GM08714 (cell line): ENCODE measurements around the gene HIP1.
"Not testable (repeated sequence)": the region's sequence is repeated elsewhere in the genome, so short reads cannot be mapped to it uniquely, and the experiment has no call there.

ENCODE experiments used
- H3K4me3 ChIP-seq: fragments of 200-500 bp; sonication (Bioruptor generic); 2 replicates; pipeline ENCODE4 v1.5.1; 2014; ENCODE audit warnings: mild to moderate bottlenecking, low read length, inconsistent platforms
- ZNF274 ChIP-seq: IDR thresholded peaks from 2 replicates; pipeline ENCODE4 v1.6.1; 2012; ENCODE audit warnings: mild to moderate bottlenecking, low read depth, low read length

Gene HIP1

DNA sequence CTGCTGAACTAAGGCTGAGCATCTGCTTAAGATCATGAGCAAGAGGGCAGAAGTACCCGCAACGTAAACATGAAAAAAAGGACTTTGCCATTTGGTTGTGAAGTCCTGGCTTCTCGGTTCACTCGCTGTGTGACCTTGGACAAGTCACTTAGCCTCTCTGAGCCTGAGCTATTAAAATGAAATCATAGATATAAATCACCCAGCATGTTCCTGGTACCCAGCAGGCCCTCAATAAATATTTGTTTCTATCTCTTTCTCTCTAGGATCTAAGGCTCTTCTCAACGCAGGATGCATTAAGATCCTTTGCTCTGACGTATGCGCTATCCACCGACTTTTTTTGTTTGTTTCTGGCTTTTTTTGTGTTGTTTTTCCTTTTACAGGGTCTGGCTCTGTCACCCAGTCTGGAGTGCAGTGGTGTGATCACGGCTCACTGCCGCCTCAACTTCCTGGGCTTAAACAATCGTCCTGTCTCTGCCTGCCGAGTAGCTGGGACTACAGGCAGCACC, 6.7 kb downstream of the HIP1 start:
- no peak overlapping the region for H3K4me3 ChIP-seq
- no peak for TF ChIP-seq ZNF274

DNA sequence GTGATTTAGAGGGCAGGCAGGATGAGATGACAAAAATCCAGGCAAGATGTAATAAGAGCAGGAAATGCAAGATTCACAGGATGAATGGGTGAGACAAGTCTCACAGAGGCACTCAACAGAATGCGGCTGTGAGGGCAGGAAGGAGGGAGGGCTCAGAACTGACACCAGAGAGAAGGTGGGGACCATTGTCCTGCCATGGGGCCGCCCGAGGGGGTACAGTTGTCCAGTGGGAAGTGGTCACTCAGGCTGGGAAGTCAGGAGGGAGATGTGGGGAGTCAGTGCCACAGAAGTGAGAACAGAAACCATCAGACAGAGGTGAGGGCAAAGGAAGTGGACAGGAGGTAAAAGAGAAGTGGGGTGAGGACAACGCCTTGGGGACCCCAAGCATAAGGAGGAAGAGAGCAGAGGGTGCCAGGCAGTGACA, 8.9 kb downstream of the HIP1 start:
- no peak for TF ChIP-seq ZNF274
- H3K4me3 ChIP-seq, result no peak overlapping the region

DNA sequence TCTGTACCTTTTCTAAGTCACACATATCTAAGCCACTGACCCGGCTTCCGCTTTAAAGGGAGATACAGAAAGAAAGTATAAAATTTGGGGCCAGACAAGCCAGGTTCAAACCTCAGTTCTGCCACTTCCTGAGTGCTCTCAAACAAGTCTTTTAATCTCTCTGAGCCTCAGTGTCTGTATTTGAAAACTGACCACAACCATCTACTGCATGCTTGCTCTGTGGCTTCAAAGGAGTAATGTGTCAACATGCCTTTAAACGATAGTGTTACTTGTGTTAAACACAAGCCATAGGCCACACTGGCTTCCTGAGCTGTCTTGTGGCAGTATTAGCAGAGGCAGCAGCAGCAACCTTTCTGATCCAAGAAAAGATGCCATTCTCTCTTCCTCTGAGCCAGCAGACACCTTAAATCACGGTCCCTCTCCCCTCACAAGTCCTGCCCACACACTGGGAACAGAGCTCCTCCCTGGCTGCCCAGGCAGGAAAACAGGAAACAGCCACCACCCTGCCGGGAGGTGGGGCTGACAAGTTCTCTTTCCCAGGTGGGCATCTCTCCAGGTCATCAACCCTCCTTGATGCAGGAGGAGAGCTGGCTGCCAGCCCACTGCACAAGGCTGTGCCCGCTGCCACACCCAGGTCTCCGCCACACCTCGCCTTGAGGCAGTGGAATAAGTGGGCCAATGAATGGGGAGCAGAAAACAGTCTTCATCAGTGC, 10.7 kb downstream of the HIP1 start:
- H3K4me3 ChIP-seq, result no peak overlapping the region

DNA sequence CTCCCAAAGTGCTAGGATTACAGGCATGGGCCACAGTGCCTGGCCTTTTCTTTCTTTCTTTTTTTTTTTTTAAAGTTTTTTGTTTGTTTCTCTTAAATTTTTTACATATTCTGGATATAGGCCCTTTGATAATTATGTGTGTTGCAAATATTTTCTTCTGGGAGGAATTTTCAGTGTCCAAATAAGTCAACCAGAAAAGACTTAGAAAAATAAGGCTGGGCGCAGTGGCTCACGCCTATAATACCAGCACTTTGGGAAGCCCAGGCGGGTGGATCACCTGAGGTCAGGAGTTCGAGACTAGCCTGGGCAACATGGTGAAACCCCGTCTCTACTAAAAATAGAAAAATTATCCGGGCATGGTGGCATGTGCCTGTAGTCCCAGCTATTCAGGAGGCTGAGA, 11.4 kb downstream of the HIP1 start:
- not testable (repeated sequence) for H3K4me3 ChIP-seq

More for the DNA sequence above, 10.7 kb downstream of the HIP1 start:
- no peak for TF ChIP-seq ZNF274

DNA sequence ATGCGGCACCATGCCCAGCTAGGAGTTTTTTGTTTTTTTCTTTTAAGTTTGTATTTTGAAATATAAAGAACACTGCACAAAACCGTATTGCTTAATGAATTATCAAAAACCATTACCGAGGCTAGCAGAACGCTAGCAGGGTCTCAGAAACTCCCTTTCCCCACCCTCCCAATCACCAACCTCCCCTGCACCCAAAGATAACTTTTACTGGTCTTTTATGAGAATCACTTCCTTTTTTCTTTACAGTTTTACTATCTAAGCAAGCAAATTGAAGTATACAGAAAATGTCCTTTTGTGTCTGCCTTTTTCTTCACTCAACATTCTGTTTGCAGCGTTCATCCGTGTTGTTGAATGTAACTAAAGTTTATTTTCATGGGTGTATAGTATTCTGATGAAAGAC, 13.4 kb downstream of the HIP1 start:
- no peak for TF ChIP-seq ZNF274

DNA sequence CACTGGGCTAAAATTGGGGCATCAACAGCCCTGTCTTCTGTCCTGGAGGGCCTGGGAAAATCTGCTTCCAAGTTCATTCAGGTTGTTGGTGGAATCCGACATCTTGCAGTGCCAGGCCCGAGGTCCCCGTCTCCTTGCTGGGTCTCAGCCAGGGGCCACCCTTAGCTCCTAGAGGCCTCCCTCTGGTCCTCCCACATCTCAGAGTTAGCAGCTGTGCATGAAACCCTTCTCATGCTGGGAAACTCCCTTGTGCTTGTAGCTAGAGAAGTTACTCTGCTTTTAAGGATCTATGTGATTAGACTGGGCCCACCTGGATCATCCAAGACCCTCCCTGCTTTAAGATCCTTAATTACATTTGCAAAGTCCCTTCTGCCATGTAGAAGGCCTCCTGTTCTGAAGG, 15.3 kb downstream of the HIP1 start:
- no peak for TF ChIP-seq ZNF274
- no peak overlapping the region for H3K4me3 ChIP-seq

More for the DNA sequence above, 13.4 kb downstream of the HIP1 start:
- H3K4me3 ChIP-seq, result no peak overlapping the region

DNA sequence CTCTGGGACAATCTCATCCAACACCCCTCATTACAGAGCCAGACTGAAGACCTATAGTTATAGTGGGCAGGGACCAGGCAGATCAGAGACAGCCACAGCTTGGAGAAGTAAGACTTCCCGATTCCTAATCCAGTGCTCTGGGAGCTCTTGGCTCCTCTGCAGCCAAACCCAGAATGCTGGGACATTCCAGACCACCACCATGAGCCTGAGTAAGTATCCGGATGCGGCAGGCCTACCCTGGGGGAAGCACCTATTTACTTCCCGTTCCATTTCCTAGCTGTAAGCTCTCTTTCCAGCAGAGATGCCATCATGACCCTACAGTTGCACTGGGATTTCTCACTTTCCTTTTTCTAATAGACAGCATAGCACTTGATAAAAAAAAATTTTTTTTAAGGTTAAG, 16.4 kb downstream of the HIP1 start:
- TF ChIP-seq ZNF274, result no peak
- no peak overlapping the region for H3K4me3 ChIP-seq

DNA sequence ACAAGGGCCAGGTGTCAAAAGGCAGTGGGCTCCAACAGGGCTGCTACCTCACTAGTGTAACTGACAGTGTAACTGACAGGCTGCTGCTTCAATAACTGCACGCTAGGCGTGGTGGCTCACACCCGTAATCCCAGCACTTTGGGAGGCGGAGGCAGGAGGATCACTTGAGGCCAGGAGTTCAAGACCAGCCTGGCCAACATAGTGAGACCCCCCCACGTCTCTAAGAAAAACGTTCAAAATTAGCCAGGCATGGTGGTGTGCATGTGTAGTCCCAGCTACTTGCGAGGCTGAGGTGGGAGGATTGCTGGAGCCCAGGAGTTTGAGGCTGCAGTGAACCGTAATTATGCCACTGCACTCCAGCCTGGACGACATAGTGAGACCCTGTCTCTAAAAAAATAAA, 16.8 kb downstream of the HIP1 start:
- H3K4me3 ChIP-seq, result not testable (repeated sequence)

DNA sequence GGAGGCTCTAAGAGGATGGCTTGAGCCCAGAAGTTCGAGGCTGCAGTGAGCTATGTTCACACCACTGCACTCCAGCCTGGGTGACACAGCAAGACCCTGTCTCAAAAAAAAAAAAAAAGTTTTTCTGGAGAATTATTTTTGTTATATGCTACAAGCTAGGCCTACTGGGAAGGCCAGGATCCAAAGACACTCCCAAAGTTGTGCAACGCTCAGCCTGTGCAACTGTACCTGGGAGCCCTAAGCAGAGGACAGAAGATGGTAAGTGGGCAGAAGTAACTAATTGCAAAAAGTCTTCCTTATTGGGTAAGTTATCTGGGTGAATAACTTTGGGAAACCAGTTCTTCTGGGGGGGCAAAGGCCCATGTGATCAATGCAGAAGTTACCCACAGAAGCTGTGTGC, 17.3 kb downstream of the HIP1 start:
- no peak overlapping the region for H3K4me3 ChIP-seq
- no peak for TF ChIP-seq ZNF274

DNA sequence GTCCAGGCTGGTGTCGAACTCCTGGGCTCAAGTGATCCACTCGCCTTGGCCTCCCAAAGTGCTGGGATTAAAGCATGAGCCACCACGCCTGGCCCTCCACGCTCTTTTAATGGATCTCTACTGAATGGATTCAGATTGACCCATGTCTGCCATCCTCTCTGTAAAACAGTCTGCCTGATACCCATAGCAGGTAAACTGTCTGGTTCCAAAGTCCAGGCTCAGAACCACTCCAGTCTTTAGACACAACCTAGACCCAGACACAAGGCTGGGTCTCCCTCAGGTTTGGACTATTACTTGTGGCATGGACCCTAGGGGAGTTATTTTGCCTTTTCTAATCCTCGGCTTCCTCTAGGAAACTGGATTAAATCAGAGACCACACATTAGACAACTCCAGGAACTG, 19.1 kb downstream of the HIP1 start:
- TF ChIP-seq ZNF274, result no peak

DNA sequence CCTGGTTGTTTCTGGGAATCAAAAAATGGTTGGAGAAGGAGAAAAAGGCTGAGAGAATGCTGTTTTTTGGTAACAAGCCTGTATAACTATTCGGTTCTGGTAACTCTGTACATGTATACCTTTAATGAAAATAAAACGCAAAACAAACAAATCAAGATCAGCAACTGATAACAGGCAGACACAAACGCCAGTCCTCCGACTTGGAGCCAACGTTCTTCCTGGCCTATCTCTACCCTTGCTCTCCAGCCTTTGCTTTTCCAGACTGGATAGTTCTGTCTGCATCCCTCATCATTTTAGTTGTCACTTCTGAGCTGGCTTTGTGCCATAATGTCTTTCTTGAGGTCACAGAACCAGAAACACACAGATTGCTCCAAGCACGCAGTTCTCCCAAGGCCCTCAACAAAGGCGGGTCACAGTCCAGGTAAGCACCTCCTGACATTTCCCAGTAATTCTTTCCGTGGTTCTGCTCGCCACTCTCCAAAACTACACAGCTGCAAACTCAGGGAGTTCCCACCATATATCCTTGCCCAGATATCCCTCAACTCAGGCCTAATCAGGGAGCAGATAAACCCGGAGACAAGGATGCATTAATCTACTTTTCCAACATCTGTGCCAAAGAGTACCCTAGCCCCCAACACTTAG, 20.2 kb downstream of the HIP1 start:
- no peak for TF ChIP-seq ZNF274
- H3K4me3 ChIP-seq, result no peak overlapping the region

More for the DNA sequence above, 19.1 kb downstream of the HIP1 start:
- H3K4me3 ChIP-seq, result no peak overlapping the region

DNA sequence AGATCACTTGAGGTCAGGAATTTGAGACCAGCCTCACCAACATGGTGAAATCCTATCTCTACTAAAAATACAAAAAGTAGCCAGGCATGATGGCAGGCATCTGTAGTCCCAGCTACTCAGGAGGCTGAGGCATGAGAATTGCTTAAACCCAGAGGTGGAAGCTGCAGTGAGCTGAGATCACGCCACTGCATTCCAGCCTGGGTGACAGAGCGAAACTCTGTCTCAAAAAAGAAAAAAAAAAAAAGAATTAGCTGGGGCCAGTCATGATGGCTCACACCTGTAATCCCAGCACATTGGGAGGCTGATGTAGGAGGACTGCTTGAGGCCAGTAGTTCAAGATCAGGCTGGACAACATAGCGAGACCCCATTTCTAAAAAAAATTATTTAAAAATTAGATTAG, 21.0 kb downstream of the HIP1 start:
- H3K4me3 ChIP-seq, result not testable (repeated sequence)

DNA sequence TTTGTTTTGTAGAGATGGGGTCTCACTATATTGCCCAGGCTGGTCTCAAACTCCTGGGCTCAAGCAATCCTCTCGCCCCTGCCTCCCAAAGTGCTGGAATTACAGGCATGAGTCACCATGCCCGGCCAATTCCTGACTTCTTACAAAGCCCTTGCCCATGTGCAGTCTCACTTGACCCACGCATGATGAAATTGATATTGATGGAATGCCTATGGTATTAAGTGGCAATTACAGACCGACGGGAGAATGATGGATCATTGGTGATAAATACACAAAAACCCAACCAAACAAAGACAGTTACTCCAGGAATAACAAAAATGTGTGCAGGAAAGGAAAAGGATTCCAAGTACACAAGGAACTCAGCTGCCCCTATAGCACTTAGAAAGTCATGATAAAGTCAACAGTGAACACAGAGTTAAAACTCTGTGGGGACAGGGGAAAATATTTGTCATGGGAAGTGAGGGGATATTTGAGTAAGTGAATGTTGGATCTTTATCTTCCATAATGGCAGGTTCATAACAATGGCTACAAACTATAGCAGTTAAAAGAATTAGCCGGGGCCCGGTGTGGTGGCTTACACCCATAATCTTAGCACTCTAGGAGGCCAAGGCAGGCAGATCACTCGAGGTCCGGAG, 21.6 kb downstream of the HIP1 start:
- H3K4me3 ChIP-seq, result no peak overlapping the region
- TF ChIP-seq ZNF274, result no peak

DNA sequence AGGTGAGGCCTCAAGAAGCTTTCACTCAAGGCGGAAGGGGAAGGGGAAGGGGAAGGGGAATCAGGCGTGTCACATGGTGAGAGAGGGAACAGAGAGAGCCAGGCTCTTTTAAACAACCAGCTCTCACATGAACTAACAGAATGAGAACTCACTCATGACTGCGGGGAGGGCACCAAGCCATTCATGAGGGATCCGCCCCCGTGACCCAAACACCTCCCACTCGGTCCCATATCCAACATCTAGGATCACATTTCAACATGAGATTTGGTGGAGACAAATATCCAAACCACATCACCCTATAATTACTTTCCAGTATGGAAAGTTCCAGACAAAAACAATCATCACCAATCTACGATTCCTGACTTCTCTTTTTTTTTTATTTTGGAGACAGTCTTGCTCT, 22.9 kb downstream of the HIP1 start:
- TF ChIP-seq ZNF274, result no peak
- no peak overlapping the region for H3K4me3 ChIP-seq
